Activated T-helper 17 cell treated with anti-CD3 and anti-CD28 coated beads, Interleukin-2, amount 50 U/mL, for 72 hours (primary cell): ENCODE measurements around the gene OFD1. TPM values are rescaled to one million over a fixed set of nuclear protein-coding genes. Genes with fewer than 3 reads are reported as not detected.

Experiments used
- ATAC-seq: fragments of 150-1000 bp; cut with Tn5 transposase; replicated peaks from 2 replicates; pipeline ENCODE4 v1.10.0; 2021; ENCODE audit warnings: mild to moderate bottlenecking, moderate library complexity
- H3K27ac Mint-ChIP-seq: one replicate; pipeline ENCODE4 v1.8.0; 2022; ENCODE audit warnings: mixed read lengths
- H3K27me3 Mint-ChIP-seq: one replicate; pipeline ENCODE4 v1.8.0; 2022; ENCODE audit warnings: mixed read lengths
- H3K36me3 Mint-ChIP-seq: one replicate; pipeline ENCODE4 v1.8.0; 2022; ENCODE audit warnings: low read depth, mild to moderate bottlenecking, mixed read lengths
- H3K4me1 Mint-ChIP-seq: one replicate; pipeline ENCODE4 v1.8.0; 2022; ENCODE audit warnings: mixed read lengths
- H3K4me3 Mint-ChIP-seq: one replicate; pipeline ENCODE4 v1.8.0; 2022; ENCODE audit warnings: mild to moderate bottlenecking, mixed read lengths
- H3K9me3 Mint-ChIP-seq: one replicate; pipeline ENCODE4 v1.8.0; 2022; ENCODE audit warnings: mixed read lengths
- total RNA-seq, 2 donors: library from RNA; stranded (reverse); gene quantifications; one replicate each; pipeline ENCODE4 v1.2.3, GENCODE V29; 2022

OFD1 gene
- total RNA-seq, 2 donors from 2014 or later: 27.8 to 61.7 TPM

DNA sequence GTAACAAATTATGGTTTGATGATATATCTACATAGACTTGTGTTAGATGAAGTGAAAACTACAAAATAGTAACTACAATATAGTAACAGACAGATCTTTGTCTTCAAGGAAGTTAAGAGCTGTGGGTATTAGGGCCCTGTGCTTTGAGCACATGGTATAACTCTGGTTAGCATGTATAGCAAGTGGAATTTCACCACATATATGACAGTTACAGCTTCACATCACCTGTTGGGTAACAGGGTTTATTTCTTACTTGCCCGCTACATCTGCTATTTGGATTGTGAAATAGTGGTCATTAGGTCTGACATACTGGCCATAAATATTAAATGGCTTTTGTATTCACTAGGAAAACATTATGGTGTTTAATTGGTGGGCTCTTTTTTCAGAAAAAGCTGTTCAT, 20.2 kb downstream of the OFD1 start:
- peaks cover 93% of the 10 kb centered on the region for H3K36me3 Mint-ChIP-seq
- H3K4me3 Mint-ChIP-seq: no peak overlapping the region
- no peak overlapping the region for H3K27ac Mint-ChIP-seq
- H3K27me3 Mint-ChIP-seq: no peaks in the 10 kb centered on the region
- H3K9me3 Mint-ChIP-seq: no peaks in the 10 kb centered on the region
- no peak for ATAC-seq
- H3K4me1 Mint-ChIP-seq: peaks cover 29% of the 10 kb centered on the region

DNA sequence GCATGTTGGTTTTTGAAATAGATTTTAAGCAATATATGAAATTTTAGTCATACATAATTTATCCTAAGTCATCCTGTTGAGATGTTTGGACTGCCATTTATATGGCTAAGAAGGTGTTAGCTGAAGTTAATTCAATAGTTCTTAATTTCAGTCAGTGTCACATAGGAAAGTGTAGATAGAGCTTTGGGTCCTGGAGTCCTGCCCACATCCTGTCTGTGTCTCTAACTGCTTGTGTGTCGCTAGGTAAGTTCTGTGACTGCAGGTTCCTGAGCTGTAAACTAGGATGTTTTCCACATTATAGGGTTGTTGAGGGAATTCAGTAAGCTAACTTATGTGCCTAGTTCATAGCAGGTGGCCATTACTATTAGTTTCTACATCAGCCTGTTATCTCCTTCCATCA, 20.7 kb downstream of the OFD1 start:
- Mint-ChIP-seq H3K27ac (no peak overlapping the region), H3K4me3 (no peak overlapping the region), H3K9me3 (no peaks in the 10 kb centered on the region), H3K27me3 (no peaks in the 10 kb centered on the region), H3K36me3 (peaks cover 93% of the 10 kb centered on the region), H3K4me1 (peaks cover 24% of the 10 kb centered on the region)
- ATAC-seq: no peak

DNA sequence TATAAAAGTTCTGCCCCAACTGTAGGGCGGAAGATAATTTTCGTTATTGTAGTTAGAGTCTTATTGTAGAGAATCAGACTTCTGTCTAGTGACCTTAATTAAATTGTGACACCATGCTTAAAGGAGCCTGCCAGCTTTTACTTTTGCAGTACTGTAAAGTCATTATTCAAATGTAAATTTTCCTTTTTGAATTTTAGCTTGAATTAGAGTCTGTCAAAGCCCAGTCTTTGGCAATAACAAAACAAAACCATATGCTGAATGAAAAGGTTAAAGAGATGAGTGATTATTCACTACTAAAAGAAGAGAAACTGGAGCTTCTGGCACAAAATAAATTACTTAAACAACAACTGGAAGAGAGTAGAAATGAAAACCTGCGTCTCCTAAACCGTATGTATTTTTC, 21.8 kb downstream of the OFD1 start:
- Mint-ChIP-seq H3K27ac (no peak overlapping the region), H3K27me3 (no peaks in the 10 kb centered on the region), H3K4me1 (peaks cover 21% of the 10 kb centered on the region), H3K36me3 (peaks cover 93% of the 10 kb centered on the region), H3K9me3 (no peaks in the 10 kb centered on the region), H3K4me3 (no peak overlapping the region)
- ATAC-seq: no peak

DNA sequence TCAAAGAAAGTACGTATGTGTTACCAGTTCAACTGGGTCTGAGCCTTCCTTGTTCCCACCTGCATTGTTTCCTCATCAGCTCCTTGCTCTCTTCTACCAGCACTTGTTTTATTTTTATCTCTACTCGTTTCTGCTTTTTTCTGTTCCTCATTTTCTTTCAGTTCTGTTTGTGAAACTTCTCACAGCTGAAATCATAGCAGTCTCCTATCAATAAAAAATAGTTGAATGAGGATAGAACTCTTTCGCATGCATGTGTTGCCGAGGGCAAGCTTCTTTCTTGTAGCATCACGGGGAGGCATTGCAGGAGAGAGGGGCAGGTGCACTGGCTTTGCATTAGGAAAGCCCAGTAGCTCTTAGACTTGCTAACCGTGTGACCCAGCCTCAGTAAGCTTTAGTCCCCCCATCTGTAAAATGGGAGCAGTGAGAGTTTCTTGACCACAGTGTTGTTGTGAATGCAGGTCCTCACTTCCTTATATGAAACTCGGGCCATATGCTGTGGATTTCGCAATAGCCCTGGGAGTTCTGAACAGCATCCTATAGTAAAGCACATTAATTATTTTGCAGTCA, 24.7 kb downstream of the OFD1 start:
- ATAC-seq: no peak
- Mint-ChIP-seq H3K9me3 (no peaks in the 10 kb centered on the region), H3K36me3 (peaks cover 94% of the 10 kb centered on the region), H3K27ac (no peak overlapping the region), H3K27me3 (no peaks in the 10 kb centered on the region), H3K4me3 (no peak overlapping the region), H3K4me1 (peaks cover 10% of the 10 kb centered on the region)

DNA sequence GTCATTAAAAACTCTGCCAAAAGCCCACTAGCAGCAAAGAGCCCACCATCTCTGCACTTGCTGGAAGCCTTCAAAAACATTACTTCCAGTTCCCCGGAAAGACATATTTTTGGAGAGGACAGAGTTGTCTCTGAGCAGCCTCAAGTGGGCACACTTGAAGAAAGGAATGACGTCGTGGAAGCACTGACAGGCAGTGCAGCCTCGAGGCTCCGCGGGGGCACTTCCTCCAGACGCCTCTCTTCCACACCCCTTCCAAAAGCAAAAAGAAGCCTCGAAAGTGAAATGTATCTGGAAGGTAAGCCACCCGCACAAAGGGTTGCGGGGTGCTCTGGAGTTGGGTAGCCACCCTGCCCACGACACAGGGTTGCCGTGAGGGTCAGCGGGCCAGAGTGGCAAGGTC, 25.9 kb downstream of the OFD1 start:
- Mint-ChIP-seq H3K9me3 (no peaks in the 10 kb centered on the region), H3K4me3 (no peak overlapping the region), H3K4me1 (peaks cover 10% of the 10 kb centered on the region), H3K27ac (no peak overlapping the region), H3K27me3 (no peaks in the 10 kb centered on the region), H3K36me3 (peaks cover 96% of the 10 kb centered on the region)
- ATAC-seq: no peak

DNA sequence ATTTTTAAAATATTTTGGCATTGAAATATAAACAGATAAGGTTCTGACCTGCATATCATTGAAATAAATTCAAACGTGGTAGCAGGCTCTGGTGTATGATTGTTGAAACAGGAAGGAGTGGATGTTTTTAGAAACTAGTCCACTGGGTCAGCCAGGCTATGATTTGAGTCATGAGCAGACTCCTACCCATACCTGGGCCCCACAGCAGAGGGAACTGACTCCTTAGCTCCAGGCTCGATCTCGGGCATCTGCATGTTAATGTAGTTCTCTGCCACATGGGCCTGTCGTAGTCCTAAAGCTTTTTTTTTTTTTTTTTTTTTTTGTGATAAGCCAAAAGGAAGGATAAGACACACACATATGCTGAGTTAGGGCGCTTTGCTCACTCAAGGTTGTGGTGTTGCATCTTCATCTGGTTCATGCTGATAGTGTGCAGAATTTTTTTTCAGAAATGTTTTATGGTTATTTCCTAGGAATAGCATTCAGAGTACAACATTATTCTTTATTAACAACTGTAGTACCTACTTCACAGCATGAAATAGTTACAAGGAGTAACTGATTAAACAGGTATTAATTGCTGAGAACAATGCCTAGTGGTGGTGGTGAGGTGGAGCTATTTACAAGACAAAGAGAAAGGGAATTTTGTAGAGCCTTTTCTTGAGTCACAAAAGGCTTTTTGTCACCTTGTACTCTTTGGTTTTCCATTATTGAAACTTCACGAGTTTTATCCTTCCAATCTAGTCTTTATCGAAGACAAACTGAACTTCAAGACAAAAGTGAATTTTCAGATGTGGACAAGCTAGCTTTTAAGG, 27.3 kb downstream of the OFD1 start:
- no peaks in the 10 kb centered on the region for H3K27me3 Mint-ChIP-seq
- peak; percentile 82 for ATAC-seq
- H3K4me1 Mint-ChIP-seq: peaks cover 15% of the 10 kb centered on the region
- H3K27ac Mint-ChIP-seq: no peak overlapping the region
- H3K4me3 Mint-ChIP-seq: no peak overlapping the region
- H3K9me3 Mint-ChIP-seq: no peaks in the 10 kb centered on the region
- H3K36me3 Mint-ChIP-seq: peaks cover 96% of the 10 kb centered on the region

DNA sequence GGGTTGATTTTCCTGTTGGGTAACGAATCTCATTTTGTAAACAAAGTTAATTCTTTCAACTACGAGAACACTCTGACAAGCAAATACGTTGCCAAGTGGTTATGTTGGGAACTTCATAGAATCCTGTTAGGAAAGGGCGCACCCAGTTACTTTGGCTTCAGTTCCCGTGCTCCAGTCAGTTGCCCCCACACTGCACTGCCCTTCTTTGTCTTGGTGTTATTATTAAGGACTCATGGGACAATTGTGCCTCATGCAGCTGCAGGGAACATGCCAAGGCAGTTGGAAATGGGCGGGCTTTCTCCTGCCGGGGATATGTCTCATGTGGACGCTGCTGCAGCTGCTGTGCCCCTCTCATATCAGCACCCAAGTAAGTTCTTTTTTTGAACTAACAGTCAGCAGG, 28.9 kb downstream of the OFD1 start:
- Mint-ChIP-seq H3K4me1 (peaks cover 10% of the 10 kb centered on the region), H3K27me3 (no peaks in the 10 kb centered on the region), H3K36me3 (peaks cover 98% of the 10 kb centered on the region), H3K27ac (no peak overlapping the region), H3K9me3 (no peaks in the 10 kb centered on the region), H3K4me3 (no peak overlapping the region)
- ATAC-seq: no peak

DNA sequence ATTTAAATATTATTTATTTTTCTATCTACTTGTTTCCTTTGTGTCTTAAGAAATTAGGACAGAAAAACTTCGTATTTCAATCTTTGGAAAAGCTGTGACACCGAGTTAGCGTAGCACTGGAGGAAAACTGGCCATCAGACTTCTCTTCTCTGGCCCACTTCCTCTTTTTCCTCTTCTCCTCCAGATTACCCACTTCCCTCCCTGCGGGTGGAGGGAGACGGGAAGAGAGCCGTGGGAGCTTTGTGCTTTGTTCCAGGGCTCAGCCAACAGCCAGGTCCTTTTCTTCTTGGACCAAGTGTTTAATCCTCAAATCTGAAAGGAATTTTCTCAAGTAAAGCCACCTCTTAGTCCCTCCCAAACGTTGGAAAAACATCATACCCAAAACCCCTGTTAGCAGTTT, 29.7 kb downstream of the OFD1 start:
- Mint-ChIP-seq H3K27me3 (no peaks in the 10 kb centered on the region), H3K4me1 (peaks cover 10% of the 10 kb centered on the region), H3K9me3 (no peaks in the 10 kb centered on the region), H3K36me3 (peaks cover 98% of the 10 kb centered on the region), H3K4me3 (no peak overlapping the region), H3K27ac (no peak overlapping the region)
- no peak for ATAC-seq

DNA sequence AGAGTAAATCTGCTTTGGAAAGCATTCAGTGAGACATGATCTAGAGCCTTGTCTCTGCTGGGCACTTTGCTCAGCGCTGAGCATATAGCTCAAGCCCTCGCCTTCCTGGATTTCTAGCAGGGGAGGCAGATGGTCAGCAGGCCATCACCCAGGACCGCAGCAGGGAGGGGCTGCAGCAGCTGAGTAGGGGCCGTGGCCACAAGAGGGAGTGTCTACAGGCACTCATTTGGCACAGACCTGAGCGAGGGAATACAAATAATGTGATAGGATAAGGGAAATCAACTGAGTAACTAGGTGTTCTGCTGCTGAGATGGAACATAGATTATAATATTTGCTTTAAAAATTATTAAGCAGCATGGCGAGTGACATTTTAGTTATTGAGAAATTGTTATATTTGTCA, 30.2 kb downstream of the OFD1 start:
- Mint-ChIP-seq H3K4me3 (no peak overlapping the region), H3K4me1 (peaks cover 10% of the 10 kb centered on the region), H3K36me3 (peaks cover 99% of the 10 kb centered on the region), H3K27me3 (no peaks in the 10 kb centered on the region), H3K9me3 (no peaks in the 10 kb centered on the region), H3K27ac (no peak overlapping the region)
- no peak for ATAC-seq

DNA sequence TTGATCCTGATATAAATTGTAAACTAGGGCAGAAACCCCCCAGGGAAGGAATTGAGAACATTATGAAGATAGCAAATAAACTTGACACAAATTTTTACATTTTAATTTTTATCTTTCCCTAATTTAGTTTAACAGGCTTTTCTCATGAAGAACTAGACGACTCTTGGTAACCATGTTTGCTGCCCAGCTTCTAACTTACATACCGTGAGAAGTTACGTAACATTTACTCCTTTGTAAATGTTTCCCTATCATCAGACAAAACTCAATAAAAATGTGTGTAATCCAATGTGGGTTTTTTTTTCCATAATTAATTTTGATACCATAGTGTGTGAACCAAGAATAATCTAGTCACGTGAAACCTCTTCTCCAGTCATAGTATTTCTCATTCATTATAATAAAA, 34.4 kb downstream of the OFD1 start:
- no peak for ATAC-seq
- Mint-ChIP-seq H3K4me3 (no peak overlapping the region), H3K27me3 (no peaks in the 10 kb centered on the region), H3K27ac (no peak overlapping the region), H3K36me3 (peaks cover 98% of the 10 kb centered on the region), H3K4me1 (peaks cover 5% of the 10 kb centered on the region), H3K9me3 (no peaks in the 10 kb centered on the region)

DNA sequence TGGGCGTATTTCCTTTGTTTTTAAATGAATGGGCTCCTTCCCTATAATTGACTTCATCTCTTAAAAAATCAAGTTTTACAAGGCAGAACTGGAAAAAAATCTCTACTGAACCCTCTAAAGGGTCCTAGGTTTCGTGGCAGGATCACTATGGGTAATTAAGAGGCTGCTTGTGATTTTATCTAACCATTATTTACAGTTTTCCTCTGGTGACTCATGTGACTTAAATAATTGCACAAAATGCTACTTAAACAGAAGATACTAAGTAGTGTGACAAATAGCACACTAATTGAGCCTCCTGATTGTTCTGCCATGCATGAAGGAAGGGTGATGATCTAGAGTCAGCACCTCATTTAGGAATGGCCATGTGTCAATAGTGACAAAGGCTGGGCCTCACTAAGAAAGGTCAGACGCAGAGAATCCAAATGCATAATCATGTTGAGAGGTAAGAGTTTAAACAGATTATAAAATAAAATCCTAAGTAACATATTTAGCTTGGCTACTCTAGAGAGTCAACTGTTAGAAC, 35.5 kb downstream of the OFD1 start:
- Mint-ChIP-seq H3K4me3 (no peak overlapping the region), H3K27me3 (no peaks in the 10 kb centered on the region), H3K4me1 (peaks cover 5% of the 10 kb centered on the region), H3K27ac (no peak overlapping the region), H3K36me3 (peaks cover 98% of the 10 kb centered on the region), H3K9me3 (no peaks in the 10 kb centered on the region)
- no peak for ATAC-seq

DNA sequence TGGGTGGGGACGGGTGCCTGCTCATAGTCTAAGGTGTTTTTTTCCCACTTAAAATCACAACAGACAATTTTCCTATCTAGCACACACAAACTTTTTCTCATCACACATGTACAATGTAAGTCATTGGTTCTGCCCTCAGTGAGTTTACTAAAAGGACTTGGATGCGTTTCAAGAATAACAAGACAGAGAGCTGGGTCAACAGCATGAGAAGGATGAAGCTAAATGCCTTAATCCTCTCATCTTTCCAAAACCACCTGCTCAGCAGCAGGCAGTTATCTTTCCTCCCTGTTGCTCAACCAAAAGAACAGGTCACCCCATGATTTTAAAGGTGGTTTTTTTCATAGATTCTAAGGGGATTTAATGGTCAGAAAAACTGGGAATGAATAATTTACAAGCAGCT, 40.1 kb downstream of the OFD1 start:
- Mint-ChIP-seq H3K4me3 (no peak overlapping the region), H3K9me3 (no peaks in the 10 kb centered on the region), H3K36me3 (peaks cover 63% of the 10 kb centered on the region), H3K4me1 (no peaks in the 10 kb centered on the region), H3K27me3 (no peaks in the 10 kb centered on the region), H3K27ac (no peak overlapping the region)
- no peak for ATAC-seq

DNA sequence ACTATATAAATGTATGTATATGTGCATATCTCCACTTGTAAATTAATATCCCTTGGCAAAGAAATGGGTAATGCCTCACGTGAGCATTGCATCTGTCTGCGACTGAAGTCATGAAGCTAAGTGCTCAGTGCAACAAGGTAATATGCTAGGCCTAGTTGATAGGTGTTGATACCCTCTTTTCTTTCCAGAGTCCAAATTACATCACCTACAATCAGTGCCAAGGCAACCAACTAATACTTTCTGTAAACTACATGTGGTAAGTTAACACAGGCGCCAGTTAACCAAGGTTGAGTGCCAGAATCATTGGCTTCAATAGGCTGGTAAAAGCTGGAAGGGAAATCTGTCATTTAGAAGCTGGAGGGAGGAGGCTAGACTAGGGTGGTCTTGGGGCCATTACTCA, 41.3 kb downstream of the OFD1 start:
- ATAC-seq: no peak
- Mint-ChIP-seq H3K4me1 (no peaks in the 10 kb centered on the region), H3K36me3 (peaks cover 52% of the 10 kb centered on the region), H3K9me3 (no peaks in the 10 kb centered on the region), H3K27ac (no peak overlapping the region), H3K27me3 (no peaks in the 10 kb centered on the region), H3K4me3 (no peak overlapping the region)

DNA sequence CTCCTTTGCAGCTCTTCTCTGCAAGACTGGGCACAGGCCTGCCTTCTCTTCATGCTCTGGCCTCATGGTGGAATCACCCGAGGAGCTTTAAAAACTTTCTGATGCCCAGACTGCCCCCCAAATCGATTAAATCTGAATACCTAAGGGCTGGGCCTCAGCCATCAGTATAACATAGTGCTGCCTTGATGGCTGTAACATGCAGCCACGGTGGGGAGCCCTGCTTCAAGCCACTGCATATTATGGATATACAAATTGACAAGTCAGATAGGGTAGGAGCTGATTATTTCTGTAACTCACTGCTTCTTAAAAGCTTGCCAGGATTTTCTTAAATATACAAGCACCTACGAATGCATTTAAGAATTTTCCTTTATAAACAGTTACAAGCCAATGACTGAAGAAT, 41.8 kb downstream of the OFD1 start:
- Mint-ChIP-seq H3K36me3 (peaks cover 46% of the 10 kb centered on the region), H3K27ac (no peak overlapping the region), H3K27me3 (no peaks in the 10 kb centered on the region), H3K9me3 (no peaks in the 10 kb centered on the region), H3K4me1 (no peaks in the 10 kb centered on the region), H3K4me3 (no peak overlapping the region)
- ATAC-seq: no peak

DNA sequence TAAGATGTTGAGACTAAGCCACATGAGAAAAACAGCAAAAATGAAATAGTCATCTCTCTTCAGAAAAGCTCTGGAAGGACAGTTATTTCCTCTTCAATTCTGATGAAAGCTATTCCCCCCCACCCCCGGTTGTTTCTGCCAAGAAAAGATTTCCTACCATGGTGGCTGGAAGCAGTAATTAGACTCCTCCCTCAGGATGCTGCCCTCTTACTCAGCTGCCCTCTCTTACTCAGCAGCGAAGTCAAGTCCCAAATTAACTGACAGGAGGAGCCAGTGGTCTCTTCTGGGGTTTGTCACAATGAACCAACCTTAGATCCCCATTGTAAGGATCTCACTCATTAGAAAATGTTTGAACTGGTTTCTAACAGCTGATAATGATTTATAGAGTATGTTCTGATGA, 44.4 kb downstream of the OFD1 start:
- no peaks in the 10 kb centered on the region for H3K4me1 Mint-ChIP-seq
- H3K9me3 Mint-ChIP-seq: no peaks in the 10 kb centered on the region
- no peak overlapping the region for H3K4me3 Mint-ChIP-seq
- peaks cover 23% of the 10 kb centered on the region for H3K36me3 Mint-ChIP-seq
- peak overlapping the region; percentile 48 for H3K27ac Mint-ChIP-seq
- no peaks in the 10 kb centered on the region for H3K27me3 Mint-ChIP-seq
- peak; percentile 63 for ATAC-seq
